NCI-H2107 treated with DMSO at 0.1 percent for 48 hours (cell line): ENCODE measurements around the gene VANGL1.
"Not testable (repeated sequence)": the region's sequence is repeated elsewhere in the genome, so short reads cannot be mapped to it uniquely, and the experiment has no call there.

Source experiments
- DNase-seq: peaks from one replicate; lab custom pipeline; 2025; ENCODE audit not compliant: unreplicated experiment; lab: John Stamatoyannopoulos, UW

VANGL1 gene

GRCh38 chr1:115641762-115642167, at the start of gene VANGL1:
Gene VANGL1 (plus strand): TSS chr1:115641970. CDS start chr1:115651414, 9,444 bp downstream.
- no peak for DNase-seq

GRCh38 chr1:115592264-115592663, 49.5 kb upstream of the VANGL1 start:
- no peak for DNase-seq

- no peak for DNase-seq
Measured at GRCh38 chr1:115593365-115594259, 48.2 kb upstream of the VANGL1 start.

GRCh38 chr1:115594600-115594999, 47.2 kb upstream of the VANGL1 start:
- no peak for DNase-seq

GRCh38 chr1:115595279-115596079, 46.3 kb upstream of the VANGL1 start:
- peak; percentile 93 for DNase-seq

GRCh38 chr1:115596080-115596780, 45.5 kb upstream of the VANGL1 start:
- no peak for DNase-seq

- no peak for DNase-seq
Measured at GRCh38 chr1:115604508-115604907, 37.3 kb upstream of the VANGL1 start.

- DNase-seq: no peak
Measured at GRCh38 chr1:115606305-115606704, 35.5 kb upstream of the VANGL1 start.

- DNase-seq: no peak
Measured at GRCh38 chr1:115609021-115609420, 32.7 kb upstream of the VANGL1 start.

GRCh38 chr1:115613767-115614166, 28.0 kb upstream of the VANGL1 start:
- DNase-seq: no peak

- DNase-seq: no peak
Measured at GRCh38 chr1:115620453-115620852, 21.3 kb upstream of the VANGL1 start.

- DNase-seq: no peak
Measured at GRCh38 chr1:115620950-115621349, 20.8 kb upstream of the VANGL1 start.

GRCh38 chr1:115624859-115625258, 16.9 kb upstream of the VANGL1 start:
- no peak for DNase-seq

GRCh38 chr1:115630342-115630741, 11.4 kb upstream of the VANGL1 start:
- no peak for DNase-seq

GRCh38 chr1:115632251-115633026, 9.3 kb upstream of the VANGL1 start:
- DNase-seq: no peak

- DNase-seq: not testable (repeated sequence)
Measured at GRCh38 chr1:115633606-115634005, 8.2 kb upstream of the VANGL1 start.

- DNase-seq: not testable (repeated sequence)
Measured at GRCh38 chr1:115637247-115637646, 4.5 kb upstream of the VANGL1 start.

- DNase-seq: no peak
Measured at GRCh38 chr1:115640384-115640783, 1.4 kb upstream of the VANGL1 start.

- DNase-seq: peak; percentile 65
Measured at GRCh38 chr1:115642168-115643072, 650 bp downstream of the VANGL1 start.

GRCh38 chr1:115643225-115643624, 1.5 kb downstream of the VANGL1 start:
- DNase-seq: no peak
